LoVo (cell line): ENCODE measurements around the gene KCNK7.

ENCODE experiments used
- DNase-seq: peaks from one replicate; pipeline ENCODE4 v3.0.0-alpha.2; 2016; ENCODE audit warnings: low spot score

KCNK7 gene

DNA sequence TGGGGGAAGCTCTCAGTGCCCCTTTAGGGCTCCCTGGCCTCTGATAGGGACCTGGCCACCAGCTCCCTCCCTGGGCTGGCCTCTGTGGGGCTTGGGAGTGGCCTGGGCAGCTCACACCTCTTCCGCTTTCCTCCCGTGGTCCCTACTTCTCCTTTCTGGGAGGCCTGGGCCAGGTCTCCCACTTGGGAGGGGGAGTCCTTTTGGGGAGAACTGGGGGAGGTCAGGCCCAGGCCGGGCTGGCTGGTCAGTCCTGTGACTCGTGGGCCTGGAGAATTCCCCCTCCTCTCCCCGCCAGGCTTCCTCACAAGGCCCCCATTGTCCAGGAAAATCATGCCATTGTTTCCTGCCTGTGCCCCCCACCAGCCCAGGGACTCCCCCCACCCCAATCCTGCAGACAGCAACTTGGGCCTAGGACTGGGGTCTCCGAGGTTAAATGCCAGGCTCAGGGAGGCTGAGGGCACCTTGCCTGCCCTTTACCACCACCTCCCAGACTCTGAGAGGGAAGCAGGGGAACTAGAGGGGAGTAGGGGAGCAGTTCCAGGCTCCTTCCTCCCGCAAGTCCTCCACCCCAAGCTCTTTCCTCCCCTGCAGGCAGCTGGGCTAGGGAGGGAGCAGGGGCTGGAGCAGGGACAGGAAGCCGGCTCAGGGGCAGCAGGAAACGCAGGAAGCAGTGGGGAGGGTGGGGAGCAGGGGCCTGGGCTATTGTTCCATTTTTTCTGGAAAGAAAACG lies 15.6 kb upstream of the KCNK7 start:
- DNase-seq = no peak

DNA sequence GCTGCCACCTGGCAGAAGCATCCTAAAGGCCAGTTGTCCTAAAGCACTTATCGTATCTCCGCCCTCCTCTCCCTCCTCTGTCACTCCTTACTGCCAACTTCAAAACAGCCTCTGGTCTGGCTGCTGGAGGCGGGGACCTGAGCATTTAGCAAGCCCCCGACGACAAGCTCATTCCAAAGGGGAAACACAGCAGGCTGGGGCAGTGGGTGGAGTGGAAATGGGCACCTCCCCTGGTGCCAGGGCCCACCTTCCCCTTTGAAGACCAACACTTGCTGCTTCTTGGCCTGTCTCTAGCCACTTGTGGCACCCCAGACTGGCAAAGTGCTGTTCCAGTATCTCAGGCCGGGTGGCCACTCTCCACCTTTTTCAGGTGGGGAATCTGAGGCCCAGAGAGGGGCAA lies 14.8 kb upstream of the KCNK7 start:
- DNase-seq = no peak

DNA sequence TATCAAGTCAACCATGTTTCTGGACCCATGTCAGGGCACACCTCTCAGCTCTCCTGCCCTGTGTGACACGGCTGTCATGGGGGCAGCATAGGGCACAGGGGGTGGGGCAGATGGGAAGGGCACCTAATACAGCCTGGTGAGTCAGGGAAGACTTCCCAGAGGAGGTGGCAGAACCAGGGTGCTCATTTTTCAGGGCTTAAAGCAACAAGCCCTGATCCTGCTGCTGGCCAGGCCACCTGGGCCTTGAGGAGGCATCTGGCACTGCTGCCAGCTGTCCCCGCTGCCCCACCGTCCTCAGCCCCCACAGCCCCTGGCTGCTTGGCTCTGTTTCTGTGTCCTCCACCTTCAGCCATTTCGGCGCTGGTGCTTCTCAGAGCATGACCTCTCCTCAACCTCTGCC lies 14.1 kb upstream of the KCNK7 start:
- no peak for DNase-seq

DNA sequence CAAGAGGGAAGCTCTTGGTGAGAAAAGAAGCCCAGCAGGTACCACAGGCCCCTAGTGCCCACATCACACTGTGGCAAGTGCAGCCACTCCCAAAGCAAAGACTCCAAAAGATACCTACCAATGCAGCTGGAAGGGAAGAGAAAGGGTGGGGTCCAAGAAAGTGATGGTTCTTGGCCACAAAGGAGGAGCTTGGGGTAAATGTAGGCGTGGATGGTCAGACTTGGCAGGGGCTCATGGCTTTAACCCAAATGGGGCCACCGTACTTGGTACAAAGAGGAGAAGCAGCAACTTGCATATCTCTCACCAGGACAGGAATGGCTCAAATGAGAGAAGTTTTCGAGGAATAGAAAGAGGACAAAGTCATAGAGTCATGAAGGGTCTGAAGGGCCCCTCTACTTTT lies 13.6 kb upstream of the KCNK7 start:
- DNase-seq = no peak

- DNase-seq = no peak
Measured at GRCh38 chr11:65607614-65608426, 12.2 kb upstream of the KCNK7 start.

GRCh38 chr11:65606876-65607613 lies 11.4 kb upstream of the KCNK7 start:
- no peak for DNase-seq

- DNase-seq = no peak
Measured at GRCh38 chr11:65604258-65604657, 8.7 kb upstream of the KCNK7 start.

GRCh38 chr11:65599955-65600246 lies 4.3 kb upstream of the KCNK7 start:
- DNase-seq = no peak

DNA sequence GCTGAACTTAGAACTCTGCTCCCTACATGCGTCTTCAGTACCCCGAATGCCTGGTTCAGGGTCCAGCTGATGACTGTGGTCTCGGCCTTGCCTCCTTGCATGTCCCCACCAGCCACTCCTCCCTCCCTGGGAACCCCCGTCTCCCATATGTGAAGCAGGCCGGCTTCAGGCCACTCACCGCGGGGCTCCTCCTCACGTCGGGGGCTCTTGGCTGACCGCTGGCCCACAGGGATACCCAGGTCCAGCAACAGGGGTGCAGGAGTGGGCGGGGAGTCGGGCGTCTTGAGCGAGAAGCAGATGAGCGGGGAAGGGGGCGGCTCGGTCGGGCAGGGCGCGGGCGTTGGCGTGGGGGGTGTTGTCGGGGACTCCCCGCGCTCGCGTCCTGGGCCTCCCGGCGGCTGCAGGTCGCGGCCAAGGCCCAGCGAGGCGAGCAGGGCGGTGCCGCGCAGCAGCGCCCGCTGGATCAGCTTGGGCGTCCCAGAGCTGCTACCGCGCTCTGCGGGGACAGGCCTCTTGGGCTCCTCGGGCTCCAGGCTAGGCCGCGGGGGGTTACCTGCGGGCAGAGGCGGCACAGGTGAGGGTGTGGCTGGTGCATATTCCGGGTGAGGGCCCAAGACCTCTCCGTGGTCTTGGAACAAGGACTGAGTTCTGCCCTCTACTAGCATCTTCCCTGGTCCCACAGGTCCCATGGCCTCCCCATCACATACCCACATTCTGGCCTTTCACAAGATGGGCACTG lies 3.8 kb upstream of the KCNK7 start:
- no peak for DNase-seq

GRCh38 chr11:65598258-65598699 lies 2.7 kb upstream of the KCNK7 start:
- DNase-seq = no peak

GRCh38 chr11:65596520-65596919 lies 920 bp upstream of the KCNK7 start:
- DNase-seq = no peak

- DNase-seq = no peak
Measured at GRCh38 chr11:65595131-65595530, 469 bp downstream of the KCNK7 start.

DNA sequence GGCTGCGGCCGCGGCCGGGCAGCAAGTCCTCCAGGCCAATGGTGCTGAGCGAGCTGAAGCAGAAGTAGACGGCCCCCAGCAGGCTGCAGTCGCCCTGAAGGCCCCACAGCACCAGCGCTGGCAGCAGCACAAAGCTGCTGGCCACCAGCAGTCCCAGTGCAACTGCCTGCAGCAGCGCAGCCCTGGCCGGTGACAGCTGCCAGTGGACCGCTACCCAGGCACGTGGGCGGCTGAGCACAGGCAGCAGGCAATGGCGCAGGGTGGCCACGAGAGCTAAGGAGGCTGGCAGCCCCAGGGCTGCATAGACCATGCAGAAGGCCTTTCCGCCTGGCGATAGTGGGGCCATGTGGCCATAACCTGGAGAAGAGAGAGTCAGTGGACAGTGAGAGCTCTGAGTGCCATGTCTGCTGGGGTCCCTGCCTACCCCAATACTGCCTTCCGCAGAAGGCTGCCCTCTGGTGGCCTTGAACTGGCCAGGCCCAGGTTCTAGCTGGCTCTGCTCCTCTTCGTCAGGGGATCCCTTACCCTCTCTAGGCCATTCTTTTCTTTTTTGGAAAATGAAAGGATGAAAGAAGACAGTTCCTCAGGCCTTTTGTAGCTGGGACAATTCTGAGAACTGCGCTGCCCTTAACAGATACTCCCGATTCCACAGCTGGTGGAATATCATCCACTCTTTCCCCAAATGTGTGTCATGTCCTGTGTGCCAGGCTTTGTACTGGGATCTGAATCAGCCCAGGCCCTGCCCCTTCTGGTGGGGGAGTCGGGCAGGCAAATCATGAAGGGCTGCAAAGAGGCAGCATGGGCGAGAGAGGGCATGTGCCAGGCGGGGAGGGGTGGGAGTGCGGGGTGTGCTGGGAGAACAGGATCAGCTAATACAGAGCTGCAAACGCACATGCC lies 1.8 kb downstream of the KCNK7 start:
- DNase-seq = no peak

DNA sequence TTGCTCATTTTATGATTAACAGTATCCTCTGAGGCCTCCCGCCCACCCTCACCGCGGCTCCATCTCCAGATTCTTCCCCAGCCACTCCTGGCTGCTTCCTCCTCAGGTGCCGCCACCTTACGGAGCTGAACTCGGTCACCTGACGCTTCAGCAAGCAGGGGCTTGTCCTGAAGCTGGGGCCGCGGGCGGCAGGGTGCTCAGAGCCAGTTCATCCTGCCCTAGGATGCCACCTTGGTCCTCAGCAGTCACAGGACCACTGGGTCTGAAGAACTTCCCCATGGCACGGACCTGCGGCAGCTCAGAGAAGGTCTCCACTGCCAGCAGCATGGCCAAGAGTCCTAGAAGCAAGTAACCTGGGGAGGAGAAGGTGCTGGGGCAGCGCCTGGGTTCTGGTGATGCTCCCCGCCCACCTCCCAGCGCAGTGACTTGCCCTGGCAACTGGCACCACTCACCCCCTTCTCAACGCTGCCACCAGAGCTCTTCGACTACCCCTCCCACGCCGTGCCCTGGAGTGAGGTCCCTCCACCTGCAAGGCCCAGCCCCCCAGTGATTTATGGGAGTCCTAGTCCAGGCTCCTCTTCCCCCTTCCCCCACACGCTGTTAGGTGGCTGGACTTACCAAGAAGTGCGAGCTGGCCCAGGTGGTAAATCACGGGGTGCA lies 2.6 kb downstream of the KCNK7 start:
- no peak for DNase-seq

DNA sequence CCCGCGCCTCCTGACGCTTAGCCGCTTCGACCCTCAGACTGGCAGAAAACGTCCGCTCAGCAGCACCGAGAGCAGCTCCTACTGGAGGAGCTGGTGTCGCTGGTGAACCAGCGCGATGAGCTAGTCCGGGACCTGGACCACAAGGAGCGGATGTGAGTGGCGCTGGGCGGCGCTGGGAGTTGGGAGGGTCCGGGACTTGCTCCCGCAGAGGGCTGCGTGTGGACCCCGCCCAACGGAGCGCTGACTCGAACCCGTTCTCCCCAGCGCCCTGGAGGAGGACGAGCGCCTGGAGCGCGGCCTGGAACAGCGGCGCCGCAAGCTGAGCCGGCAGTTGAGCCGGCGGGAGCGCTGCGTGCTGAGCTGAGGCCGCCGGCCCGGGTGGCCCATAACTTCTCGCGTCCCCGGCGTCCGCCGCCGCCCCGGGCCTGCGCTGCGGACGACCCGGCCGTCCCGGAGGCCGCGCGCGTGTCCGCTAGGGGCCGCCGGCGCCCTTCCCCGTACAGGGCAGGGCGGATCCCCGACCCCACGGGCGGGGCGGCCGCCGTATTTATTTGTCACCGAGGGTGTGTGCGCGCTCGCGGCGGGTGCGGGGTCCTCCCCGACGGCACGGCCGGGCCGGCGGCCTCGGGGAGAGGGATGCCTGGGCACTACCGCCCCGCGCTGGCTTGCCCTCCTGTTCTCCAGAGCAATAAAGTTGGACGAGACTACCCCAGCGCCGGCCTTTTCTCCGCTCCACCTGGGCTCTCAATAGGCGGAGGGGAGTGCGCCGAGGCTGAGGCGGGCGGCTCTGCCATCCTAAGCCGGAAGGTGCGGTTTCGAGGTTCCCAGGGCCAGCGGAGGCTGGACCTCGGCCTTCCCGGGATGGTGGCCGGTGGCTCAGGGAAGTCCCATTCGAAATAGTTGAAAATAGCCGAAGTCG lies 3.4 kb downstream of the KCNK7 start:
- no peak for DNase-seq

DNA sequence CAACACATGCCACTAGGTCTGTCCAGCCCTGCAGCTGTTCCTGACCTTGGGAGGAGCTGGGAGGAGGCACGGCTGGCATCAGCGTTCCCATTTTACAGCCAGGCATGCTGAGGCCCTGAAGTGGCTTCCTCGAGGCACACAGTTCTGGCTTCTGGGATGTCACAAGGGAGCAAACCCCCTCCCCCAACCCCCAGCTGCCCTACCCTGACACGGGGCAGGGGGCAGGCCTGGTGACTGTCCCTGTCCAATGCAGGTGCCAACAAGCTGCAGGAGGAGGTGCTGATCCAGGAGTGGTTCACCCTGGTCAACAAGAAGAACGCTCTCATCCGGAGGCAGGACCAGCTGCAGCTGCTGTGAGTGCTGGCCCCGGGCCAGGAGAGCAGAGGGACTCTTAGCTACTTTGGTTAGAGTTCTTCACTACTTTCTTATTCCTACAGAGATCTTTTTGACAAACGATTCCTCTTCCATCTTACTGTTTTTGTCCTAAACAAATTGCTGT lies 5.3 kb downstream of the KCNK7 start:
- DNase-seq = no peak

DNA sequence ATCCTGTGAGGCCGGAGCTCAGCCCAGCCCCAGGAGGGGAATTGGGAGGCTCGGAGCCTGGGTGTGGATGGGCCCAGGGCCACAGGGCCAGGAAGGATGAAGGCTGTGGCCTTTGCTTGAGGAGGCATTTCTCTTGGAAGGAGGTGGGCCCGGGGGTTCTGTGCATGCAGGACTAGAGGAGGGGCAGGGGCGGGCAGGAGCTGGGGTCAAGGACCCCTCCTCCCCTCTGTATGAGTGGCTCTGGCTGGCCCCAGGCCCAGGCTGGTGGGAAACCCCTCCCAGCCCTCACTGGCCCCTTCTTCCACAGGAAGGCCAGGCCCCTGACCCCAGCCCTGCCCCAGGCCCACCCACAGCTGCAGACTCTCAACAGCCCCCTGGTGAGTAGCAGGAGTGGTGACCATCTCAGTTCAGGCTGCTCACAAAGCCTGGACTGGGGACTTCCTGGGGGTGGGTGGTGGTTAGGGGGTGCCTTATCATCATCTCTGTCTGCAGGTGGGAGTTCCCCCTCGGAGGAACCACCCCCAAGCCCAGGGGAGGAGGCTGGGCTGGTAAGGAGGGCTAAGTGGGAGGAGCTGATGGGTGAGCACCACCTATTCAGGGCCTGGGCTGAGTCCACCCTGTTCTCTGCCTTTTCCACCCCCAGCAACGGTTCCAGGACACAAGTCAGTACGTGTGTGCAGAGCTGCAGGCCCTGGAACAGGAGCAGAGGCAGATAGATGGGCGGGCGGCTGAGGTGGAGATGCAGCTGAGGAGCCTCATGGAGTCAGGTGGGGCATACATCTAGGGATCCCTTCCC lies 6.0 kb downstream of the KCNK7 start:
- DNase-seq = no peak

GRCh38 chr11:65588199-65589054 lies 7.2 kb downstream of the KCNK7 start:
- no peak for DNase-seq
